Mucosa of descending colon (tissue), 3 donors: ENCODE results near the gene AHRR. TPM values are rescaled to one million over a fixed set of nuclear protein-coding genes. Genes with fewer than 3 reads are reported as not detected.

ENCODE experiments used
- ATAC-seq: fragments of 200-7000 bp; cut with Tn5 transposase; one replicate; pipeline ENCODE4 v1.9.1; 2020; ENCODE audit warnings: mild to moderate bottlenecking, moderate library complexity
- DNase-seq, 3 donors: peaks; one replicate each; pipeline ENCODE4 v3.0.0-alpha.2; 2020
- H3K36me3 ChIP-seq: fragments of 200-600 bp; one replicate; pipeline ENCODE4 v1.8.0; 2021; ENCODE audit warnings: low read depth, mild to moderate bottlenecking
- H3K4me1 ChIP-seq: fragments of 200-600 bp; one replicate; pipeline ENCODE4 v1.8.0; 2021; ENCODE audit warnings: low read depth, mild to moderate bottlenecking
- H3K4me3 ChIP-seq: fragments of 200-600 bp; one replicate; pipeline ENCODE4 v1.8.0; 2021; ENCODE audit warnings: mild to moderate bottlenecking
- H3K9me3 ChIP-seq: fragments of 200-600 bp; one replicate; pipeline ENCODE4 v1.8.0; 2021; ENCODE audit warnings: mild to moderate bottlenecking
- CTCF ChIP-seq: fragments of 200-600 bp; IDR thresholded peaks from one replicate; pipeline ENCODE4 v1.8.0; 2022; ENCODE audit warnings: antibody characterized with exemption, mild to moderate bottlenecking
- intact Hi-C, 2 donors: fragments of 100-400 bp; cut with DNase I in 1 of 2; cut with micrococcal nuclease in 1 of 2; formaldehyde crosslinking; loops; one replicate each; pipeline versions ENCODE4 v1.11.0 to v1.11.1; 2022; cut with DNase I, micrococcal nuclease
- total RNA-seq, 3 donors: library from RNA; stranded (reverse); fragmentation: NEBNext Ultra II Directional in 2 of 3; extraction: Animal tissue kit (Norgen Biotek cat#: 25700) in 2 of 3; gene quantifications; one replicate each; pipeline versions ENCODE4 v1.2.1 to v1.2.4, GENCODE V29; 2021 to 2023
- donor health status: DM: no; HTN: no; CAD: no; lungs with moderate emphysema.
- donor health status: DM: no; HTN: no; CAD: no.
- donor health status: DM: no; HTN: yes; CAD: no.

AHRR gene
- total RNA-seq, 3 donors from 2014 or later = 2.0 to 3.2 (median 2.3) TPM

DNA sequence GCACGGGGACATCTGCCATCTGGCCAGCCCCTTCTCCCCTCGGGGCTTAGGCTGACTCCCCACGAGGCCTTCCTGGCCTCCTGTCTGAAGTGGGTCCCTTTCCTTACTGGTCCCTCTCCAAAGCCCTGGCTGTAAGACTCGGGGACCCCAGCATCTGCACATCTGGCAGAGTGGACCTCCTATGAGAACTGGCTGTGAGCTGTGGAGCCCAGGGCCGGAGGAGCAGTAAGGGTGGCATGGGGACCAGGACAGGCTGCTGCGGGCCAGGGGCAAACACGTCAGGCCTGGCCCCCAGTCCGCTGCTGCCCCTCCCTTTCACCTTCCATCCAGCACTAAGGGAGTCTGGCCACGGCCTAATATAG is 155.3 kb downstream of the AHRR start:
- no peak for ATAC-seq
- intact Hi-C loops = no loop called here
- no peaks in the 10 kb centered on the region for H3K9me3 ChIP-seq
- no peak for TF ChIP-seq CTCF
- peaks cover 15% of the 10 kb centered on the region for H3K4me1 ChIP-seq
- no peak for DNase-seq
- no peak overlapping the region for H3K4me3 ChIP-seq
- no peaks in the 10 kb centered on the region for H3K36me3 ChIP-seq

DNA sequence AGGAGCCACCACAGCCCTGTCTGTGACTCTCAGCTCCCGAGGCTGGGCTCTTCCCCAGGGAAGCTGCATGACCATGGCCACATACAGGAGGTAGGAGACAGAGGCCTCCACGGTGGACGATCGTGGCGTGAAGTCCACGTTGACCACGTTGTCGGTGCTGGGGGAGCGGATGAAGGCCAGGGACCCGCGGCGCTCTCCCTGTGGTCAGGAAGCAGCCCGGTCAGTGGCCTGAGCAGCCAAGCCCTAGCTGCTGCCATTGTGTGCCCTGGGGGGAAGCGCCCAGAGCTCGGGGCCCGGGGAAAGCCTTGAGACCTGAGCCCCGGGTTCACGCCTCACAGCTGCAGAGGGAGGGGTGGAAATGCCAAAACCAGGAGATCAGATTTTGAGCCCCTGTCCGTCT is 155.7 kb downstream of the AHRR start:
- peaks cover 10% of the 10 kb centered on the region for H3K4me1 ChIP-seq
- H3K9me3 ChIP-seq = no peaks in the 10 kb centered on the region
- no peak overlapping the region for H3K4me3 ChIP-seq
- DNase-seq = no peak
- H3K36me3 ChIP-seq = no peaks in the 10 kb centered on the region
- no peak for ATAC-seq
- TF ChIP-seq CTCF = no peak
- intact Hi-C loops = no loop called here

DNA sequence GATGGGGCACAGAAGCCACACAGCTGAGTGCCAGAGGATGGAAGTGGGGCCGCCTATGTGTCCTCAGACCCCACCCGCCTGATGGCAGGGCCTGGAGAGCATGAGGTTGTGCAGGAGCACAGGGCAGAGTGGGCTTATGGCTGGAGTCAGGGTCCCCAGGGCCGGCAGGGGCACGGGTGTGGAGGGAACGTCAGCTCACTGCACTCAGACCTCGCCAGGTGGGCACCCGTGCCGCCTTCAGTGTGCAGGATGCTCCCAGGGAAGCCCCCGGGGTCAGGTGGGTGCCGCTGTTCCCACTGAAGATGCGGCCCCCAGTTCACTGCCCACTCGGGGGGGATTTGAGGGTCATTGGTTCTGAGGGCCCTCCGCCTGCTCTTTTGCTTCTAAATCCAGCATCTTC is 156.4 kb downstream of the AHRR start:
- TF ChIP-seq CTCF = no peak
- no peak for ATAC-seq
- Histone ChIP-seq H3K9me3 (no peaks in the 10 kb centered on the region), H3K4me1 (peaks cover 9% of the 10 kb centered on the region), H3K36me3 (no peaks in the 10 kb centered on the region), H3K4me3 (no peak overlapping the region)
- intact Hi-C loops = no loop called here
- no peak for DNase-seq

GRCh38 chr5:478369-478981 is 157.0 kb downstream of the AHRR start:
- Histone ChIP-seq H3K9me3 (no peaks in the 10 kb centered on the region), H3K36me3 (no peaks in the 10 kb centered on the region), H3K4me3 (no peak overlapping the region), H3K4me1 (peaks cover 9% of the 10 kb centered on the region)
- TF ChIP-seq CTCF = no peak
- intact Hi-C loops = no loop called here
- ATAC-seq (no peak), DNase-seq (no peak)

- no peaks in the 10 kb centered on the region for H3K9me3 ChIP-seq
- TF ChIP-seq CTCF = no peak
- intact Hi-C loops = no loop called here
- H3K4me3 ChIP-seq = no peak overlapping the region
- H3K36me3 ChIP-seq = no peaks in the 10 kb centered on the region
- DNase-seq (no peak), ATAC-seq (no peak)
- peaks cover 9% of the 10 kb centered on the region for H3K4me1 ChIP-seq
Measured at GRCh38 chr5:478982-479535, 157.5 kb downstream of the AHRR start.
